ENCODE data around the gene EPGN. TPM values are rescaled to one million over a fixed set of nuclear protein-coding genes. Genes with fewer than 3 reads are reported as not detected.
A peak's percentile ranks its signal among the peaks of the same experiment; 100 is the strongest.

The EPGN gene
- total RNA-seq, 2 donors from 2014 or later, result 0.43 TPM; not detected in 1

- Mint-ChIP-seq H3K27ac (no peak overlapping the region), H3K4me1 (ENCODE audit: low read depth) (no peaks in the 10 kb centered on the region)
- ATAC-seq (replicated peaks in 1 of 2), result no peak
Measured at GRCh38 chr4:74287791-74288190, 20.5 kb upstream of the EPGN start.

GRCh38 chr4:74291471-74291870 lies 16.8 kb upstream of the EPGN start:
- ATAC-seq (replicated peaks in 1 of 2) (no peak), DNase-seq (no peak)
- Mint-ChIP-seq H3K9me3 (peaks cover 0 to 2% of the 10 kb centered on the region in 2 donors), H3K4me3 (no peak overlapping the region), H3K36me3 (ENCODE audit: insufficient read depth in 2 of 2) (no peaks in the 10 kb centered on the region), H3K4me1 (ENCODE audit: low read depth) (no peaks in the 10 kb centered on the region), H3K27me3 (ENCODE audit: low read depth) (no peaks in the 10 kb centered on the region), H3K27ac (no peak overlapping the region)

More at GRCh38 chr4:74287791-74288190, 20.5 kb upstream of the EPGN start:
- peaks cover 0 to 2% of the 10 kb centered on the region in 2 donors for H3K9me3 Mint-ChIP-seq
- peaks cover 0 to 2% of the 10 kb centered on the region in 2 donors for H3K36me3 Mint-ChIP-seq (ENCODE audit: insufficient read depth in 2 of 2)
- H3K4me3 Mint-ChIP-seq, result no peak overlapping the region
- H3K27me3 Mint-ChIP-seq (ENCODE audit: low read depth), result no peaks in the 10 kb centered on the region
- no peak for DNase-seq

- Mint-ChIP-seq H3K27me3 (ENCODE audit: low read depth) (no peaks in the 10 kb centered on the region), H3K9me3 (peaks cover 0 to 2% of the 10 kb centered on the region in 2 donors), H3K4me1 (ENCODE audit: low read depth) (no peaks in the 10 kb centered on the region), H3K27ac (no peak overlapping the region), H3K36me3 (ENCODE audit: insufficient read depth in 2 of 2) (no peaks in the 10 kb centered on the region), H3K4me3 (no peak overlapping the region)
- DNase-seq (no peak), ATAC-seq (replicated peaks in 1 of 2) (no peak)
Measured at GRCh38 chr4:74292111-74292870, 16.0 kb upstream of the EPGN start.

- Mint-ChIP-seq H3K4me3 (no peak overlapping the region), H3K27me3 (ENCODE audit: low read depth) (no peaks in the 10 kb centered on the region), H3K4me1 (ENCODE audit: low read depth) (no peaks in the 10 kb centered on the region), H3K27ac (no peak overlapping the region), H3K36me3 (ENCODE audit: insufficient read depth in 2 of 2) (no peaks in the 10 kb centered on the region), H3K9me3 (peaks cover 0 to 2% of the 10 kb centered on the region in 2 donors)
- ATAC-seq (replicated peaks in 1 of 2), result no peak
- DNase-seq, result no peak
Measured at GRCh38 chr4:74293558-74293957, 14.7 kb upstream of the EPGN start.

GRCh38 chr4:74294681-74295080 lies 13.6 kb upstream of the EPGN start:
- no peaks in the 10 kb centered on the region for H3K27me3 Mint-ChIP-seq (ENCODE audit: low read depth)
- H3K36me3 Mint-ChIP-seq (ENCODE audit: insufficient read depth in 2 of 2), result no peaks in the 10 kb centered on the region
- H3K27ac Mint-ChIP-seq, result no peak overlapping the region
- no peak for ATAC-seq (replicated peaks in 1 of 2)
- DNase-seq, result no peak
- H3K4me3 Mint-ChIP-seq, result no peak overlapping the region
- H3K4me1 Mint-ChIP-seq (ENCODE audit: low read depth), result no peaks in the 10 kb centered on the region
- H3K9me3 Mint-ChIP-seq, result no peaks in the 10 kb centered on the region

GRCh38 chr4:74297539-74297938 lies 10.7 kb upstream of the EPGN start:
- no peaks in the 10 kb centered on the region for H3K9me3 Mint-ChIP-seq
- ATAC-seq (replicated peaks in 1 of 2) (no peak), DNase-seq (no peak)
- no peak overlapping the region for H3K4me3 Mint-ChIP-seq
- no peaks in the 10 kb centered on the region for H3K36me3 Mint-ChIP-seq (ENCODE audit: insufficient read depth in 2 of 2)
- no peak overlapping the region for H3K27ac Mint-ChIP-seq
- H3K4me1 Mint-ChIP-seq (ENCODE audit: low read depth), result no peaks in the 10 kb centered on the region
- no peaks in the 10 kb centered on the region for H3K27me3 Mint-ChIP-seq (ENCODE audit: low read depth)

- H3K4me3 Mint-ChIP-seq, result no peak overlapping the region
- no peak overlapping the region for H3K27ac Mint-ChIP-seq
- no peaks in the 10 kb centered on the region for H3K9me3 Mint-ChIP-seq
- H3K4me1 Mint-ChIP-seq (ENCODE audit: low read depth), result peaks cover 6% of the 10 kb centered on the region
- no peak for ATAC-seq (replicated peaks in 1 of 2)
- H3K36me3 Mint-ChIP-seq (ENCODE audit: insufficient read depth in 2 of 2), result no peaks in the 10 kb centered on the region
- no peak for DNase-seq
- H3K27me3 Mint-ChIP-seq (ENCODE audit: low read depth), result no peaks in the 10 kb centered on the region
Measured at GRCh38 chr4:74304095-74304625, 4.1 kb upstream of the EPGN start.

- no peak overlapping the region for H3K27ac Mint-ChIP-seq
- H3K4me3 Mint-ChIP-seq, result no peak overlapping the region
- no peaks in the 10 kb centered on the region for H3K27me3 Mint-ChIP-seq (ENCODE audit: low read depth)
- H3K4me1 Mint-ChIP-seq (ENCODE audit: low read depth), result peaks cover 6% of the 10 kb centered on the region
- ATAC-seq (replicated peaks in 1 of 2) (no peak), DNase-seq (no peak)
- no peaks in the 10 kb centered on the region for H3K36me3 Mint-ChIP-seq (ENCODE audit: insufficient read depth in 2 of 2)
- H3K9me3 Mint-ChIP-seq, result no peaks in the 10 kb centered on the region
Measured at GRCh38 chr4:74305000-74305399, 3.3 kb upstream of the EPGN start.

- H3K27me3 Mint-ChIP-seq (ENCODE audit: low read depth), result no peaks in the 10 kb centered on the region
- H3K4me3 Mint-ChIP-seq, result no peak overlapping the region
- ATAC-seq (replicated peaks in 1 of 2) (no peak), DNase-seq (no peak)
- H3K4me1 Mint-ChIP-seq (ENCODE audit: low read depth), result peaks cover 6% of the 10 kb centered on the region
- H3K9me3 Mint-ChIP-seq, result no peaks in the 10 kb centered on the region
- no peak overlapping the region for H3K27ac Mint-ChIP-seq
- H3K36me3 Mint-ChIP-seq (ENCODE audit: insufficient read depth in 2 of 2), result no peaks in the 10 kb centered on the region
Measured at GRCh38 chr4:74307170-74307569, 1.1 kb upstream of the EPGN start.

GRCh38 chr4:74309223-74309622 lies 953 bp downstream of the EPGN start:
- peaks cover 6% of the 10 kb centered on the region for H3K4me1 Mint-ChIP-seq (ENCODE audit: low read depth)
- no peaks in the 10 kb centered on the region for H3K36me3 Mint-ChIP-seq (ENCODE audit: insufficient read depth in 2 of 2)
- ATAC-seq (replicated peaks in 1 of 2) (no peak), DNase-seq (no peak)
- H3K27ac Mint-ChIP-seq, result no peak overlapping the region
- no peaks in the 10 kb centered on the region for H3K27me3 Mint-ChIP-seq (ENCODE audit: low read depth)
- no peak overlapping the region for H3K4me3 Mint-ChIP-seq
- no peaks in the 10 kb centered on the region for H3K9me3 Mint-ChIP-seq

- H3K9me3 Mint-ChIP-seq, result no peaks in the 10 kb centered on the region
- H3K27me3 Mint-ChIP-seq (ENCODE audit: low read depth), result no peaks in the 10 kb centered on the region
- H3K27ac Mint-ChIP-seq, result no peak overlapping the region
- ATAC-seq (replicated peaks in 1 of 2) (no peak), DNase-seq (peak; percentile 9 to 28)
- no peak overlapping the region for H3K4me3 Mint-ChIP-seq
- no peaks in the 10 kb centered on the region for H3K36me3 Mint-ChIP-seq (ENCODE audit: insufficient read depth in 2 of 2)
- H3K4me1 Mint-ChIP-seq (ENCODE audit: low read depth), result peaks cover 6% of the 10 kb centered on the region
Measured at GRCh38 chr4:74311696-74312313, 3.5 kb downstream of the EPGN start.

- H3K4me1 Mint-ChIP-seq (ENCODE audit: low read depth), result no peaks in the 10 kb centered on the region
- no peaks in the 10 kb centered on the region for H3K27me3 Mint-ChIP-seq (ENCODE audit: low read depth)
- ATAC-seq (replicated peaks in 1 of 2), result no peak
- no peak overlapping the region for H3K27ac Mint-ChIP-seq
- no peak overlapping the region for H3K4me3 Mint-ChIP-seq
- H3K9me3 Mint-ChIP-seq, result no peaks in the 10 kb centered on the region
- DNase-seq, result no peak
- H3K36me3 Mint-ChIP-seq (ENCODE audit: insufficient read depth in 2 of 2), result no peaks in the 10 kb centered on the region
Measured at GRCh38 chr4:74314329-74314728, 6.1 kb downstream of the EPGN start.

- DNase-seq, result no peak
- Mint-ChIP-seq H3K27ac (no peak overlapping the region), H3K9me3 (no peaks in the 10 kb centered on the region), H3K4me3 (no peak overlapping the region), H3K4me1 (ENCODE audit: low read depth) (no peaks in the 10 kb centered on the region), H3K36me3 (ENCODE audit: insufficient read depth in 2 of 2) (no peaks in the 10 kb centered on the region), H3K27me3 (ENCODE audit: low read depth) (no peaks in the 10 kb centered on the region)
- no peak for ATAC-seq (replicated peaks in 1 of 2)
Measured at GRCh38 chr4:74314944-74315343, 6.7 kb downstream of the EPGN start.

Data from activated T-cell treated with anti-CD3 and anti-CD28 coated beads, Interleukin-2, amount 50 U/mL, for 72 hours (primary cell).